22Rv1 (cell line): Measurements from ENCODE around the gene EDN2.

Experiments
- H3K27ac ChIP-seq: fragments of 450-650 bp; 2 replicates; pipeline ENCODE4 v1.5.1; 2017
- CTCF ChIP-seq: fragments of 450-650 bp; IDR thresholded peaks from 2 replicates; pipeline ENCODE4 v1.5.1; 2017; ENCODE audit warnings: mild to moderate bottlenecking
- ZFX ChIP-seq: fragments of 450-650 bp; IDR thresholded peaks from 2 replicates; pipeline ENCODE4 v1.6.1; 2017; ENCODE audit warnings: antibody characterized with exemption, borderline replicate concordance

Gene EDN2

GRCh38 chr1:41467673-41468072 is 16.8 kb downstream of the EDN2 start:
- no peak for TF ChIP-seq ZFX
- TF ChIP-seq CTCF: no peak
- no peak overlapping the region for H3K27ac ChIP-seq

- TF ChIP-seq CTCF (no peak), ZFX (no peak)
- no peak overlapping the region for H3K27ac ChIP-seq
Measured at GRCh38 chr1:41466146-41466545, 18.3 kb downstream of the EDN2 start.

GRCh38 chr1:41465741-41466140 is 18.7 kb downstream of the EDN2 start:
- H3K27ac ChIP-seq: no peak overlapping the region
- TF ChIP-seq CTCF: no peak
- no peak for TF ChIP-seq ZFX

GRCh38 chr1:41464885-41465284 is 19.6 kb downstream of the EDN2 start:
- no peak overlapping the region for H3K27ac ChIP-seq
- no peak for TF ChIP-seq CTCF
- TF ChIP-seq ZFX: no peak

GRCh38 chr1:41463516-41463915 is 21.0 kb downstream of the EDN2 start:
- TF ChIP-seq ZFX (no peak), CTCF (no peak)
- H3K27ac ChIP-seq: no peak overlapping the region

GRCh38 chr1:41462680-41463004 is 21.8 kb downstream of the EDN2 start:
- H3K27ac ChIP-seq: peak overlapping the region; percentile 61
- TF ChIP-seq ZFX: no peak

- no peak for TF ChIP-seq ZFX
- TF ChIP-seq CTCF: no peak
- H3K27ac ChIP-seq: peak overlapping the region; percentile 61
Measured at GRCh38 chr1:41461790-41462679, 22.4 kb downstream of the EDN2 start.
